GM18951 (cell line): ENCODE results near the gene BCL11B.

Experiments
- POLR2A ChIP-seq: IDR thresholded peaks from 4 replicates; pipeline ENCODE4 v1.6.1; 2011; ENCODE audit warnings: mild to moderate bottlenecking; ENCODE audit not compliant: insufficient read length, insufficient read depth; ENCODE audit errors: extremely low read depth
- in situ Hi-C: fragments of 300-500 bp; cut with MboI; formaldehyde crosslinking; loops from one replicate; pipeline ENCODE4 v1.12.0; 2022; ENCODE audit warnings: low sequenced_read_pairs, mixed read lengths, inconsistent platforms; ENCODE audit not compliant: unreplicated experiment

The BCL11B gene

GRCh38 chr14:99271951-99272631, at the start of gene BCL11B:
Gene BCL11B, minus strand, starts transcription at chr14:99272197. Its CDS starts 979 bp downstream, at chr14:99271218.
- no peak for TF ChIP-seq POLR2A
- in situ Hi-C loops, result no loop called here

- in situ Hi-C loops, result no loop called here
- no peak for TF ChIP-seq POLR2A
Measured at GRCh38 chr14:99321236-99321925, 49.4 kb upstream of the BCL11B start.

GRCh38 chr14:99320621-99321235, 48.7 kb upstream of the BCL11B start:
- TF ChIP-seq POLR2A, result no peak
- in situ Hi-C loops, result no loop called here

- TF ChIP-seq POLR2A, result no peak
- in situ Hi-C loops, result no loop called here
Measured at GRCh38 chr14:99320105-99320572, 48.1 kb upstream of the BCL11B start.

GRCh38 chr14:99318959-99319295, 46.9 kb upstream of the BCL11B start:
- TF ChIP-seq POLR2A, result no peak
- in situ Hi-C loops, result no loop called here

- in situ Hi-C loops, result no loop called here
- TF ChIP-seq POLR2A, result no peak
Measured at GRCh38 chr14:99318091-99318958, 46.3 kb upstream of the BCL11B start.

- in situ Hi-C loops, result no loop called here
- no peak for TF ChIP-seq POLR2A
Measured at GRCh38 chr14:99317231-99318090, 45.5 kb upstream of the BCL11B start.

GRCh38 chr14:99316281-99317163, 44.5 kb upstream of the BCL11B start:
- in situ Hi-C loops, result no loop called here
- no peak for TF ChIP-seq POLR2A

- no peak for TF ChIP-seq POLR2A
- in situ Hi-C loops, result no loop called here
Measured at GRCh38 chr14:99315197-99315596, 43.2 kb upstream of the BCL11B start.

GRCh38 chr14:99314623-99315022, 42.6 kb upstream of the BCL11B start:
- no peak for TF ChIP-seq POLR2A
- in situ Hi-C loops, result no loop called here

GRCh38 chr14:99313234-99313633, 41.2 kb upstream of the BCL11B start:
- in situ Hi-C loops, result no loop called here
- no peak for TF ChIP-seq POLR2A
